PC-9 (cell line): Measurements from ENCODE around the gene KIF22. TPM values are rescaled to one million over a fixed set of nuclear protein-coding genes. Genes with fewer than 3 reads are reported as not detected.

ENCODE experiments used
- BruUV-seq: library from RNA; stranded (reverse); fragments of 400-500 nt; replicated peaks from 2 replicates; lab custom pipeline; 2021; lab: Mats Ljungman, UMichigan
- CTCF ChIA-PET: fragments of 300-600 bp; sonication (Branson Sonifier 250); formaldehyde crosslinking; loops from one replicate; lab custom pipeline; 2022; ENCODE audit warnings: antibody characterized with exemption; lab: Charles Lee
- POLR2A ChIA-PET: fragments of 300-600 bp; sonication (Branson Sonifier 250); formaldehyde crosslinking; loops from one replicate; lab custom pipeline; 2022; ENCODE audit warnings: antibody characterized with exemption; ENCODE audit not compliant: unreplicated experiment; lab: Charles Lee
- DNase-seq, 2 experiments: peaks; one replicate each; pipeline versions ENCODE4 v3.0.0 to v3.0.0-alpha.2; 2015 to 2022; ENCODE audit warnings: mixed read lengths in 1 of 2
- H2AFZ ChIP-seq: fragments of 200-600 bp; sonication (generic); 2 replicates; pipeline ENCODE4 v1.8.1; 2017; ENCODE audit warnings: antibody characterized with exemption
- H3F3A ChIP-seq: fragments of 200-600 bp; sonication (generic); 2 replicates; pipeline ENCODE4 v1.8.1; 2017; ENCODE audit warnings: antibody characterized with exemption, mild to moderate bottlenecking, low read depth; ENCODE audit not compliant: insufficient read depth
- H3K27ac ChIP-seq: fragments of 200-600 bp; sonication (generic); 2 replicates; pipeline ENCODE4 v1.6.1; 2016; ENCODE audit warnings: mixed run types
- H3K27me3 ChIP-seq: fragments of 200-600 bp; sonication (generic); 2 replicates; pipeline ENCODE4 v1.6.1; 2016; ENCODE audit warnings: low read depth, mixed run types; ENCODE audit not compliant: insufficient read depth
- H3K36me3 ChIP-seq: fragments of 200-600 bp; sonication (generic); 2 replicates; pipeline ENCODE4 v1.6.1; 2016; ENCODE audit warnings: low read depth, mixed run types
- H3K4me1 ChIP-seq: fragments of 200-600 bp; sonication (generic); replicated peaks from 2 replicates; pipeline ENCODE4 v1.6.1; 2016; ENCODE audit warnings: mixed run types; ENCODE audit not compliant: insufficient read depth
- H3K4me2 ChIP-seq: fragments of 200-600 bp; sonication (generic); 2 replicates; pipeline ENCODE4 v1.6.1; 2017; ENCODE audit warnings: mixed run types
- H3K4me3 ChIP-seq: fragments of 200-600 bp; sonication (generic); 2 replicates; pipeline ENCODE4 v1.6.1; 2016; ENCODE audit warnings: mixed run types
- H3K79me2 ChIP-seq: fragments of 200-600 bp; sonication (generic); 2 replicates; pipeline ENCODE4 v1.6.1; 2017; ENCODE audit warnings: low read depth, mixed run types
- H3K9me2 ChIP-seq: fragments of 200-600 bp; sonication (generic); 2 replicates; pipeline ENCODE4 v1.8.1; 2017; ENCODE audit warnings: mild to moderate bottlenecking; ENCODE audit not compliant: insufficient read depth
- H3K9me3 ChIP-seq: fragments of 200-600 bp; sonication (generic); 2 replicates; pipeline ENCODE4 v1.8.1; 2016; ENCODE audit warnings: low read depth; ENCODE audit not compliant: insufficient read depth
- H4K20me1 ChIP-seq: fragments of 200-600 bp; sonication (generic); 2 replicates; pipeline ENCODE4 v1.8.1; 2017; ENCODE audit not compliant: insufficient read depth
- EZH2 ChIP-seq: fragments of 200-600 bp; sonication (generic); IDR thresholded peaks from 2 replicates; pipeline ENCODE4 v1.8.0; 2017; ENCODE audit warnings: antibody characterized with exemption, low read depth
- intact Hi-C: fragments of 100-400 bp; cut with micrococcal nuclease; formaldehyde crosslinking; loops from one replicate; pipeline ENCODE4 v1.10.0; 2022; ENCODE audit not compliant: unreplicated experiment
- total RNA-seq: library from RNA; stranded (reverse); gene quantifications from 2 replicates; pipeline ENCODE4 v1.2.3, GENCODE V29; 2021
- TF ChIP-seq, protein P1 (sequence below): fragments of 200-600 bp; sonication (generic); conservative IDR thresholded peaks from 2 replicates; pipeline ENCODE4 v1.6.1; 2017; ENCODE audit warnings: mixed run types, antibody characterized with exemption, mild to moderate bottlenecking, moderate library complexity

KIF22 gene
- total RNA-seq, 1 experiment from 2014 or later: 179 TPM

DNA sequence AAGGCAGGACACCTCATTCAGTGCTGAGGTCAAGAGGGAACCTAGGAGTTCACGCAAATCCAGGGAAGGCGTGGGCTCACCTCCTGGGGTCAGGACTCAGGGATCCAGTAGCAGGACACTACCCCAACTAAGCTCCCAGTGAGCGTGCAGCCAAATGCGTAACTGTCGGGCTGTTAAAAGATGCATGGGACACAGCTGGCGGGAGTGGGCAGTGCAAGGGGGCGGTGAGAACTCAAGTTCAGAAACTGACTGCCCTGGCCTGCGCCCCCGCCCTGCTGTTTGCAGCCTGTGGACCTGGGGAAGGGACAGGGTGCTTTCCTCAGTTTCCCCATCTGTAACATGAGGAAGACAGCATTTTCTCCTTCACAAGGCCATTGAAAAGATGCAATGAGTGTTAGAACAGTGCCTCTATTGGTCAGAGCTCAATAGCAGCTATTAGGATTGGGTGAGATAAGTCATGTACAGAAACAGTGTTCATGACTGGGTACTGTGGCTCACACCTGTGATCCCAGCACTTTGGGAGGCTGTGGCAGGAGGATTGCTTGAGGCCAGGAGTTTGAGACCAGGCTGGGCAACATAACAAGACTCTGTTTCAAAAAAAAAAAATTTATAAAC is 52.3 kb downstream of the KIF22 start:
- no peaks in the 10 kb centered on the region; the same call in 1 of the 2 replicates for H3F3A ChIP-seq
- TF ChIP-seq, protein P1, sequence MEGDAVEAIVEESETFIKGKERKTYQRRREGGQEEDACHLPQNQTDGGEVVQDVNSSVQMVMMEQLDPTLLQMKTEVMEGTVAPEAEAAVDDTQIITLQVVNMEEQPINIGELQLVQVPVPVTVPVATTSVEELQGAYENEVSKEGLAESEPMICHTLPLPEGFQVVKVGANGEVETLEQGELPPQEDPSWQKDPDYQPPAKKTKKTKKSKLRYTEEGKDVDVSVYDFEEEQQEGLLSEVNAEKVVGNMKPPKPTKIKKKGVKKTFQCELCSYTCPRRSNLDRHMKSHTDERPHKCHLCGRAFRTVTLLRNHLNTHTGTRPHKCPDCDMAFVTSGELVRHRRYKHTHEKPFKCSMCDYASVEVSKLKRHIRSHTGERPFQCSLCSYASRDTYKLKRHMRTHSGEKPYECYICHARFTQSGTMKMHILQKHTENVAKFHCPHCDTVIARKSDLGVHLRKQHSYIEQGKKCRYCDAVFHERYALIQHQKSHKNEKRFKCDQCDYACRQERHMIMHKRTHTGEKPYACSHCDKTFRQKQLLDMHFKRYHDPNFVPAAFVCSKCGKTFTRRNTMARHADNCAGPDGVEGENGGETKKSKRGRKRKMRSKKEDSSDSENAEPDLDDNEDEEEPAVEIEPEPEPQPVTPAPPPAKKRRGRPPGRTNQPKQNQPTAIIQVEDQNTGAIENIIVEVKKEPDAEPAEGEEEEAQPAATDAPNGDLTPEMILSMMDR: no peak; the same call in 1 of the 2 replicates
- TF ChIP-seq EZH2: no peak
- no peak for DNase-seq
- H2AFZ ChIP-seq: no peak overlapping the region
- no peaks in the 10 kb centered on the region for H3K36me3 ChIP-seq
- no peak overlapping the region for H3K4me2 ChIP-seq
- no peaks in the 10 kb centered on the region for H3K4me1 ChIP-seq
- ChIA-PET POLR2A (interaction anchor here (0.6 kb wide), 1 partner anchor 824 kb away, joined by 3 read pairs; no protein-coding TSS in a partner anchor), CTCF (interaction anchor here (0.7 kb wide), 1 partner anchor 22 kb away, joined by 3 read pairs; no protein-coding TSS in a partner anchor)
- H3K27me3 ChIP-seq: no peaks in the 10 kb centered on the region
- no peaks in the 10 kb centered on the region for H3K9me3 ChIP-seq
- H3K9me2 ChIP-seq: no peaks in the 10 kb centered on the region
- H4K20me1 ChIP-seq: no peaks in the 10 kb centered on the region
- intact Hi-C loops: no loop called here
- H3K27ac ChIP-seq: no peak overlapping the region
- no peaks in the 10 kb centered on the region for H3K79me2 ChIP-seq
- no peak overlapping the region for H3K4me3 ChIP-seq
- BruUV-seq: no TSS peak

DNA sequence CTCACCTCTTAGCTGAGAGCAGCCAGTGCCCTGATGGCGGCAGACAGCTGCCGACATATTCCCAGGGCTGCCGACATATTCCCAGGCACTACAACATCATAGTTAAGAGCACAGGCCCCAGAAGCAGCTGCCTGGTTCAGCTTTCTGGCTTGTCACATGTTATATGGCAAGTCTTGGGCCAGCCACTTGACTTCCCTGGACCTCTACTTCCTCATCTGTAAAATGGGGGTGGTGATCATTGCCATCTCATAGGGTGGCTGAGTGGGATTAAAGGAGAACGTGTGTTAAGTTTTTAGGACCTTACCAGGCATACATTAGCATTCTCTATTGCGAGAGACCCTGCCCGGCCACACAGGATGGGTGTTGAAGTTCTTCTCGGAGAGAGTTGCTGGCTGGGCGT is 53.4 kb downstream of the KIF22 start:
- Histone ChIP-seq H2AFZ (no peak overlapping the region), H3F3A (no peaks in the 10 kb centered on the region; the same call in 1 of the 2 replicates), H3K4me3 (no peak overlapping the region), H4K20me1 (no peaks in the 10 kb centered on the region), H3K9me2 (no peaks in the 10 kb centered on the region), H3K27me3 (no peaks in the 10 kb centered on the region), H3K36me3 (no peaks in the 10 kb centered on the region), H3K27ac (no peak overlapping the region), H3K9me3 (no peaks in the 10 kb centered on the region), H3K4me2 (no peak overlapping the region), H3K4me1 (no peaks in the 10 kb centered on the region), H3K79me2 (no peaks in the 10 kb centered on the region)
- POLR2A ChIA-PET: no interaction called here
- intact Hi-C loops: no loop called here
- CTCF ChIA-PET: no interaction called here
- no peak for DNase-seq
- BruUV-seq: no TSS peak
- TF ChIP-seq EZH2: no peak
- TF ChIP-seq, protein P1: no peak

DNA sequence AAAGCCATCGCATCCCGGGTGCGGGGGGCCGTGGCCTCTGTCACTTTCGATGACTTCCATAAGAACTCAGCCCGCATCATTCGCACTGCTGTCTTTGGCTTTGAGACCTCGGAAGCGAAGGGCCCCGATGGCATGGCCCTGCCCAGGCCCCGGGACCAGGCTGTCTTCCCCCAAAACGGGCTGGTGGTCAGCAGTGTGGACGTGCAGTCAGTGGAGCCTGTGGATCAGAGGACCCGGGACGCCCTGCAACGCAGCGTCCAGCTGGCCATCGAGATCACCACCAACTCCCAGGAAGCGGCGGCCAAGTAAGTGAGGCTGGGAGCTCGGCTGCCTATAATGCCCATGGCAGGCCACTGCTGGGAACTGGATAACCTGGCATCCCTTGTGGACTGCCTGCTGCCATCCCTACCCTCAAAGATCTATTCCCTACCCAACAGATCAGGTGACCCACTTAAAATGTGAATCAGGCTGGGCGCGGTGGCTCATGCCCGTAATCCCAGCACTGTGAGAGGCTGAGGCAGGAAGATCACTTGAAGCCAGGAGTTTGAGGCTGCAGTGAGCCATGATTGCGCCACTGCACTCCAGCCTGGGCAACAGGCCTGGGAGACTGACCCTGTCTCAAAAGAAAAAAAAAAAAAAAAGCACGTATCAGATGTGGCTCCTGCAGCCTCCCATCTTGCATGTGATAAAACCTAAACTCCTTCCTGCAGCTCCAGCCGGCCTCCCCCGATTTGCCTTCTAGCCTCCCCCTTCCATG is 54.2 kb downstream of the KIF22 start:
- no peak for TF ChIP-seq EZH2
- TF ChIP-seq, protein P1: no peak
- no peaks in the 10 kb centered on the region for H4K20me1 ChIP-seq
- intact Hi-C loops: no loop called here
- H3K4me2 ChIP-seq: no peak overlapping the region
- ChIA-PET POLR2A (no interaction called here), CTCF (interaction anchor here (0.7 kb wide), 1 partner anchor 147 kb away, joined by 3 read pairs; no protein-coding TSS in a partner anchor)
- H2AFZ ChIP-seq: no peak overlapping the region
- no peaks in the 10 kb centered on the region for H3K9me2 ChIP-seq
- no peak overlapping the region for H3K4me3 ChIP-seq
- no peaks in the 10 kb centered on the region for H3K27me3 ChIP-seq
- no peak overlapping the region for H3K27ac ChIP-seq
- no peaks in the 10 kb centered on the region for H3K4me1 ChIP-seq
- no peaks in the 10 kb centered on the region for H3K9me3 ChIP-seq
- H3K79me2 ChIP-seq: no peaks in the 10 kb centered on the region
- H3K36me3 ChIP-seq: no peaks in the 10 kb centered on the region
- no TSS peak for BruUV-seq
- no peaks in the 10 kb centered on the region; the same call in 1 of the 2 replicates for H3F3A ChIP-seq
- no peak for DNase-seq
